Measurements from ENCODE around the gene PRKCE.

Gene PRKCE

GRCh38 chr2:46135228-46135855 lies 483.9 kb downstream of the PRKCE start:
- DNase-seq = no peak

- no peak for DNase-seq
Observed at GRCh38 chr2:46135958-46136357, 484.5 kb downstream of the PRKCE start.

GRCh38 chr2:46136481-46136880 lies 485.0 kb downstream of the PRKCE start:
- no peak for DNase-seq

GRCh38 chr2:46136953-46137352 lies 485.5 kb downstream of the PRKCE start:
- DNase-seq = no peak

- no peak for DNase-seq
Observed at GRCh38 chr2:46142546-46143428, 491.3 kb downstream of the PRKCE start.

- no peak for DNase-seq
Observed at GRCh38 chr2:46143429-46144132, 492.1 kb downstream of the PRKCE start.

GRCh38 chr2:46144133-46144800 lies 492.8 kb downstream of the PRKCE start:
- no peak for DNase-seq

GRCh38 chr2:46145017-46145416 lies 493.5 kb downstream of the PRKCE start:
- no peak for DNase-seq

- DNase-seq = no peak
Observed at GRCh38 chr2:46145840-46146239, 494.4 kb downstream of the PRKCE start.

- no peak for DNase-seq
Observed at GRCh38 chr2:46146866-46147502, 495.5 kb downstream of the PRKCE start.

- DNase-seq = no peak
Observed at GRCh38 chr2:46147626-46148368, 496.3 kb downstream of the PRKCE start.

- no peak for DNase-seq
Observed at GRCh38 chr2:46148369-46148736, 496.9 kb downstream of the PRKCE start.

- no peak for DNase-seq
Observed at GRCh38 chr2:46150445-46150955, 499.0 kb downstream of the PRKCE start.

- no peak for DNase-seq
Observed at GRCh38 chr2:46151577-46151976, 500.1 kb downstream of the PRKCE start.

GRCh38 chr2:46153996-46154753 lies 502.7 kb downstream of the PRKCE start:
- DNase-seq = no peak

- DNase-seq = no peak
Observed at GRCh38 chr2:46157072-46157965, 505.8 kb downstream of the PRKCE start.

- no peak for DNase-seq
Observed at GRCh38 chr2:46157966-46158310, 506.5 kb downstream of the PRKCE start.

- no peak for DNase-seq
Observed at GRCh38 chr2:46158661-46159060, 507.2 kb downstream of the PRKCE start.

- DNase-seq = no peak
Observed at GRCh38 chr2:46160326-46160725, 508.9 kb downstream of the PRKCE start.

- no peak for DNase-seq
Observed at GRCh38 chr2:46161315-46161714, 509.8 kb downstream of the PRKCE start.
